AG04450 (cell line): ENCODE data around the gene EPHA4. TPM values are rescaled to one million over a fixed set of nuclear protein-coding genes. Genes with fewer than 3 reads are reported as not detected.
A peak's percentile ranks its signal among the peaks of the same experiment; 100 is the strongest.

Source experiments
- CTCF ChIA-PET: fragments of 300-600, 350-600 bp; formaldehyde crosslinking; extraction: SDS; loops from one replicate; lab custom pipeline; 2022; ENCODE audit warnings: antibody characterized with exemption, inconsistent platforms; lab: Charles Lee
- POLR2A ChIA-PET: fragments of 350-600 bp; formaldehyde crosslinking; extraction: SDS; loops from one replicate; lab custom pipeline; 2021; ENCODE audit warnings: antibody characterized with exemption, inconsistent platforms; lab: Yijun Ruan, JAX
- DNase-seq: peaks from one replicate; pipeline ENCODE4 v3.0.0-alpha.2; 2011; ENCODE audit warnings: low read depth, low spot score
- H3K27ac ChIP-seq: one replicate; pipeline ENCODE4 v1.5.1; 2012; ENCODE audit warnings: low read depth, low read length, control low read depth
- H3K27me3 ChIP-seq: one replicate; pipeline ENCODE4 v1.6.0; 2012; ENCODE audit warnings: low read length; ENCODE audit not compliant: control insufficient read depth, insufficient read depth
- H3K4me3 ChIP-seq: 2 replicates; pipeline ENCODE4 v1.5.1; 2011; ENCODE audit warnings: mild to moderate bottlenecking, low read depth, low read length, control low read depth
- H3K9me3 ChIP-seq: 2 replicates; pipeline ENCODE4 v1.5.1; 2012; ENCODE audit warnings: low read length; ENCODE audit not compliant: control insufficient read depth, insufficient read depth
- CTCF ChIP-seq: IDR thresholded peaks from 2 replicates; pipeline ENCODE4 v1.5.1; 2011; ENCODE audit warnings: low read depth, low read length, control low read depth, inconsistent platforms
- polyA plus RNA-seq: library from polyadenylated mRNA; depleted of rRNA; stranded (reverse); fragments of >200 nt; gene quantifications from 2 replicates; pipeline ENCODE4 v1.2.3, GENCODE V29; 2011

Gene EPHA4
- polyA plus RNA-seq, 1 experiment = 37.9 TPM

- Histone ChIP-seq H3K4me3 (no peak overlapping the region), H3K9me3 (no peaks in the 10 kb centered on the region), H3K27ac (no peak overlapping the region), H3K27me3 (no peaks in the 10 kb centered on the region)
- ChIA-PET CTCF (no interaction called here), POLR2A (no interaction called here)
- no peak for TF ChIP-seq CTCF
- DNase-seq = no peak
Observed at GRCh38 chr2:221590861-221591365, 18.8 kb upstream of the EPHA4 start.

- no peak for DNase-seq
- no peaks in the 10 kb centered on the region for H3K27me3 ChIP-seq
- CTCF ChIA-PET = no interaction called here
- no peak overlapping the region for H3K4me3 ChIP-seq
- no peak for TF ChIP-seq CTCF
- POLR2A ChIA-PET = no interaction called here
- no peak overlapping the region for H3K27ac ChIP-seq
- H3K9me3 ChIP-seq = no peaks in the 10 kb centered on the region
Observed at GRCh38 chr2:221589696-221590095, 17.6 kb upstream of the EPHA4 start.

GRCh38 chr2:221588306-221588985, 16.3 kb upstream of the EPHA4 start:
- Histone ChIP-seq H3K4me3 (no peak overlapping the region), H3K9me3 (no peaks in the 10 kb centered on the region), H3K27ac (no peak overlapping the region), H3K27me3 (no peaks in the 10 kb centered on the region)
- ChIA-PET POLR2A (no interaction called here), CTCF (no interaction called here)
- no peak for DNase-seq
- no peak for TF ChIP-seq CTCF

GRCh38 chr2:221581986-221582385, 9.9 kb upstream of the EPHA4 start:
- no peak for TF ChIP-seq CTCF
- no peak for DNase-seq
- ChIA-PET POLR2A (no interaction called here), CTCF (interaction anchor here (1.5 to 3.2 kb wide), 2 partner anchors 8 to 388 kb away, joined by 4 to 11 read pairs; no protein-coding TSS in a partner anchor)
- Histone ChIP-seq H3K4me3 (no peak overlapping the region), H3K27me3 (no peaks in the 10 kb centered on the region), H3K27ac (no peak overlapping the region), H3K9me3 (no peaks in the 10 kb centered on the region)

GRCh38 chr2:221574231-221574570, 2.1 kb upstream of the EPHA4 start:
- CTCF ChIA-PET = interaction anchor here (0.6 to 3.1 kb wide), 26 partner anchors 9 to 1878 kb away, joined by 3 to 15 read pairs (median 3); no protein-coding TSS in a partner anchor
- Histone ChIP-seq H3K27me3 (peaks cover 3% of the 10 kb centered on the region), H3K27ac (no peak overlapping the region), H3K9me3 (no peaks in the 10 kb centered on the region; the same call in 1 of the 2 replicates), H3K4me3 (peak overlapping the region; percentile 92)
- no peak for DNase-seq
- no peak for TF ChIP-seq CTCF
- POLR2A ChIA-PET = interaction anchor here (0.8 kb wide), 1 partner anchor 1839 kb away, joined by 3 read pairs; no protein-coding TSS in a partner anchor
